ENCODE measurements around the gene PRAC1. TPM values are rescaled to one million over a fixed set of nuclear protein-coding genes. Genes with fewer than 3 reads are reported as not detected.

The PRAC1 gene
- not detected in 2 replicates for total RNA-seq
- total RNA-seq (2013) = not detected
- not detected in 2 replicates for polyA plus RNA-seq
- not detected in 2 replicates for polyA minus RNA-seq

DNA sequence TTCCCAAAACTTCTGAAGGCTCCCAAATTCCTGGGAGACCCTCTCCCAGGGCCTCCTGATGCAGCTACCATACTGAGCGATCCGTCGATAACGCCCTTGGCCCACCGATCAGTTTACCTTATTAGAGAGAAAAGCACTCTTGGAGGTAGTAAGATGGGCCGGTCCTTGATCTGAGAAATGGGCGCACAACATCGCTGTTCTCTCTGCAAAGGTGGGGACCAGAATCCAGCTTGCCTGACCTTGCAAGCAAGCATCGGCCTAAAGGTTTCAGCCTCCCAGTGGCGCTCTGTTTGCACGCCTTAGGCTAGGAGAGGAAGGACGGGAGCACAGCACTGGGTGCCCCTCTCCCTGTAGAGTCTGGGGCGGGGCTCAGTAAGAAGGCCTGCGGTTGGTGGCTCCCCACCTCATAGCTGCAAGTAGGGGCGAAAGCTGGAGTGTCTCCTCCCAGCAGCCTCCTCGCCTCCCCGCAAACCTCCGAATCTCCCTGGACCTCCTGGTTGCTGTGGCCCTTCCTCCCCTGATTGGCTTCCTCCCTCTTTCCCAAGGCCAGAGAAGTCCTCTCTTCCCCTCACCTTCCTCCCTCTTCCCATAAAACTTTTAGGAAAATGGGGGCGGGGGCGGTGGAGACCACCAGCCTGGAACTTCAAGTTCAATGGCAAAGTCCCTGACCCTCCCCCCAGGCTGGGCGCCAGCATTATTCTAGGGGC, at the start of gene PRAC1:
Gene PRAC1, minus strand, starts transcription at position 318 of the 707 bp plus-strand sequence. Its CDS starts 126 bp downstream, at position 192.
- no peak within 1 kb of the TSS for H3K27ac Mint-ChIP-seq
- 24% methylated on average over 16 of the region's 21 CpGs for WGBS (ENCODE audit: insufficient coverage)
- ChIA-PET CTCF (interaction anchor here (1.8 to 2.9 kb wide), 3 partner anchors 130 to 157 kb away, joined by 5 to 21 read pairs (median 7); no protein-coding TSS in a partner anchor), POLR2A (no interaction called here)
- DNase-seq = peak; percentile 38
- H3K4me1 Mint-ChIP-seq = peaks cover 40% of the 10 kb centered on the region
- Histone ChIP-seq H4K20me1 (ENCODE audit: control insufficient read depth, insufficient read depth, low read length, poor library complexity, severe bottlenecking) (no peaks in the 10 kb centered on the region), H2AFZ (ENCODE audit: insufficient read depth, low read depth, low read length, poor library complexity, severe bottlenecking) (no peak within 1 kb of the TSS), H3K9me3 (ENCODE audit: control extremely low read depth in 1 of 3, control insufficient read depth in 2 of 3, insufficient read depth in 1 of 3, low read length in 2 of 3) (peaks cover 2 to 79% (median 13%) of the 10 kb centered on the region in 3 donors), H3K9ac (ENCODE audit: low read length) (no peak within 1 kb of the TSS), H3K4me3 (ENCODE audit: control extremely low read depth in 1 of 5, extremely low read depth in 1 of 5, insufficient read depth in 1 of 5, low read depth in 2 of 5, low read length in 4 of 5) (peak within 1 kb of the TSS in 1 of 5 experiments; percentile 18), H3K27ac (ENCODE audit: low read length in 2 of 2) (no peak within 1 kb of the TSS), H3K4me1 (ENCODE audit: control insufficient read depth in 2 of 2, insufficient read depth in 2 of 2, low read length in 2 of 2) (peaks cover 51 to 72% of the 10 kb centered on the region in 2 donors), H3K4me2 (replicated peaks; ENCODE audit: low read depth, low read length, poor library complexity, severe bottlenecking) (peak within 1 kb of the TSS; percentile 54), H3K79me2 (ENCODE audit: control insufficient read depth, insufficient read depth, low read length) (no peaks in the 10 kb centered on the region), H3K36me3 (replicated peaks in 1 of 2; ENCODE audit: control extremely low read depth in 1 of 2, control insufficient read depth in 1 of 2, extremely low read depth in 1 of 2, insufficient read depth in 2 of 2, low read length in 1 of 2) (no peaks in the 10 kb centered on the region), H3K27me3 (replicated peaks in 1 of 4; ENCODE audit: control extremely low read depth in 1 of 4, control insufficient read depth in 3 of 4, insufficient read depth in 4 of 4, low read length in 3 of 4) (peaks cover 0 to 100% (median 90%) of the 10 kb centered on the region in 4 experiments)
- peaks cover 87% of the 10 kb centered on the region for H3K27me3 Mint-ChIP-seq
- no peaks in the 10 kb centered on the region for H3K9me3 Mint-ChIP-seq (ENCODE audit: insufficient read depth)
- TF ChIP-seq EZH2 (IDR thresholded peaks at IDR 0.05; ENCODE audit: borderline replicate concordance, insufficient read depth, low read depth, low read length, poor library complexity, severe bottlenecking) = no peak
- TF ChIP-seq, protein P1, sequence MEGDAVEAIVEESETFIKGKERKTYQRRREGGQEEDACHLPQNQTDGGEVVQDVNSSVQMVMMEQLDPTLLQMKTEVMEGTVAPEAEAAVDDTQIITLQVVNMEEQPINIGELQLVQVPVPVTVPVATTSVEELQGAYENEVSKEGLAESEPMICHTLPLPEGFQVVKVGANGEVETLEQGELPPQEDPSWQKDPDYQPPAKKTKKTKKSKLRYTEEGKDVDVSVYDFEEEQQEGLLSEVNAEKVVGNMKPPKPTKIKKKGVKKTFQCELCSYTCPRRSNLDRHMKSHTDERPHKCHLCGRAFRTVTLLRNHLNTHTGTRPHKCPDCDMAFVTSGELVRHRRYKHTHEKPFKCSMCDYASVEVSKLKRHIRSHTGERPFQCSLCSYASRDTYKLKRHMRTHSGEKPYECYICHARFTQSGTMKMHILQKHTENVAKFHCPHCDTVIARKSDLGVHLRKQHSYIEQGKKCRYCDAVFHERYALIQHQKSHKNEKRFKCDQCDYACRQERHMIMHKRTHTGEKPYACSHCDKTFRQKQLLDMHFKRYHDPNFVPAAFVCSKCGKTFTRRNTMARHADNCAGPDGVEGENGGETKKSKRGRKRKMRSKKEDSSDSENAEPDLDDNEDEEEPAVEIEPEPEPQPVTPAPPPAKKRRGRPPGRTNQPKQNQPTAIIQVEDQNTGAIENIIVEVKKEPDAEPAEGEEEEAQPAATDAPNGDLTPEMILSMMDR (IDR thresholded peaks at IDR 0.05) = no peak
- no peak for ATAC-seq (ENCODE audit: low read depth)
- no peak within 1 kb of the TSS for H3K4me3 Mint-ChIP-seq
- intact Hi-C loops (cut with micrococcal nuclease) = loop anchor here (10.0 kb wide), 1 partner anchor 272 kb away; the partner anchor contains the start of gene IGF2BP1

DNA sequence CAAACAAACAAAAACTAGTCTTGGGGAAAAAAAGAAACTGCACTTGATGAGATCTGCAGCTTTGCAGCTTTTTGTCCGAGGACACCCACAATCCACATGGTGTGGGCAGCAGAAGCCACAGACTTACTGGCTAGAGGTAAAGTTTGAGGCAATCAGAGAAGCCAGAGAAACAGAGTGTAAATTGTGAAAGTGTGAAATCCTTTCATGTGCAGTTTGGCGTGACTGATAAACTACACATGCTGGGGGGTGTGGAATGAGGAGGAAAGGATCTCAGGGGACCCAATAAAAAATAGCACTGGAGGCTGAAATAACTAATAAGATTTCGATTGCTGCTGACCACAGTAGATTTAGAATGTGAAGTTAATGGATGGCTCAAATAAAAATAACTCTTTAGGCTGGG, 48.6 kb upstream of the PRAC1 start:
- TF ChIP-seq, protein P1 (IDR thresholded peaks at IDR 0.05) = no peak
- TF ChIP-seq EZH2 (IDR thresholded peaks at IDR 0.05; ENCODE audit: borderline replicate concordance, insufficient read depth, low read depth, low read length, poor library complexity, severe bottlenecking) = no peak
- DNase-seq = no peak
- Mint-ChIP-seq H3K4me1 (no peaks in the 10 kb centered on the region), H3K27me3 (peaks cover 40% of the 10 kb centered on the region), H3K4me3 (no peak overlapping the region), H3K27ac (no peak overlapping the region), H3K9me3 (ENCODE audit: insufficient read depth) (peaks cover 3% of the 10 kb centered on the region)
- Histone ChIP-seq H3K4me2 (replicated peaks; ENCODE audit: low read depth, low read length, poor library complexity, severe bottlenecking) (no peak overlapping the region), H3K9ac (ENCODE audit: low read length) (no peak overlapping the region), H3K27ac (ENCODE audit: low read length in 2 of 2) (no peak overlapping the region), H3K9me3 (ENCODE audit: control extremely low read depth in 1 of 3, control insufficient read depth in 2 of 3, insufficient read depth in 1 of 3, low read length in 2 of 3) (no peaks in the 10 kb centered on the region), H3K4me3 (ENCODE audit: control extremely low read depth in 1 of 5, extremely low read depth in 1 of 5, insufficient read depth in 1 of 5, low read depth in 2 of 5, low read length in 4 of 5) (no peak overlapping the region), H3K79me2 (ENCODE audit: control insufficient read depth, insufficient read depth, low read length) (no peaks in the 10 kb centered on the region), H3K27me3 (replicated peaks in 1 of 4; ENCODE audit: control extremely low read depth in 1 of 4, control insufficient read depth in 3 of 4, insufficient read depth in 4 of 4, low read length in 3 of 4) (peaks cover 0 to 8% (median 3%) of the 10 kb centered on the region in 4 experiments), H3K4me1 (ENCODE audit: control insufficient read depth in 2 of 2, insufficient read depth in 2 of 2, low read length in 2 of 2) (no peaks in the 10 kb centered on the region), H2AFZ (ENCODE audit: insufficient read depth, low read depth, low read length, poor library complexity, severe bottlenecking) (no peak overlapping the region), H4K20me1 (ENCODE audit: control insufficient read depth, insufficient read depth, low read length, poor library complexity, severe bottlenecking) (no peaks in the 10 kb centered on the region), H3K36me3 (replicated peaks in 1 of 2; ENCODE audit: control extremely low read depth in 1 of 2, control insufficient read depth in 1 of 2, extremely low read depth in 1 of 2, insufficient read depth in 2 of 2, low read length in 1 of 2) (no peaks in the 10 kb centered on the region)
- intact Hi-C loops (cut with micrococcal nuclease) = no loop called here
- ATAC-seq (ENCODE audit: low read depth) = no peak
- ChIA-PET POLR2A (no interaction called here), CTCF (no interaction called here)
- WGBS (ENCODE audit: insufficient coverage) = 3% methylated on average over 3 of the region's 3 CpGs
